ENCODE results near the gene PHC2. TPM values are rescaled to one million over a fixed set of nuclear protein-coding genes. Genes with fewer than 3 reads are reported as not detected.

Gene PHC2
- total RNA-seq, 2 experiments from 2014 or later: 43.0 to 43.7 TPM

- H3K9me3 Mint-ChIP-seq: no peaks in the 10 kb centered on the region
- POLR2A ChIA-PET: interaction anchor here (1.8 kb wide), 1 partner anchor 35 kb away, joined by 6 read pairs; no protein-coding TSS in a partner anchor
- DNase-seq (no peak), ATAC-seq (ENCODE audit: low read depth) (no peak)
- H3K4me3 Mint-ChIP-seq: no peak overlapping the region
- H3K27me3 Mint-ChIP-seq: no peaks in the 10 kb centered on the region
- peaks cover 8% of the 10 kb centered on the region for H3K36me3 Mint-ChIP-seq
- no peak overlapping the region for H3K27ac Mint-ChIP-seq
- H3K4me1 Mint-ChIP-seq: peaks cover 27% of the 10 kb centered on the region
Observed at GRCh38 chr1:33338048-33338439, 92.9 kb downstream of the PHC2 start.

DNA sequence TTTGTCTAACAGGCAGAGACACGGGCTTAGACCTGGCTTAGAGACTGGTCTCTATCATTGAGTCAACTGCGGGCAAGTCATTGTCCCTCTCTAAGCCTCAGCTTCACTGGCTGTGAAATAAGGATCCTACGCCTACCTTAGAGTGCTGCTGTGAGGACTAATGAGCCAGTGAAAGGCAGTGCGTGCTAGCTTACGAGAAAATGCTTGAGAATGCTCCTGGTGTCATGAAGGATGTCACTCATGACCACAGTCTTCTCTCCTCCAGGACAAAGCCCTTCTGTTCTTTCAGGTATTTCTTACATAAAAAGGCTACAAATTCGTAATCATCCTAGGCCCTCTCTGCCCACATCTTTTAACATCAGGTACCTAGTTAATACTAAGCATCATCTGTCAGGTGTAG, 93.5 kb downstream of the PHC2 start:
- DNase-seq: no peak
- H3K36me3 Mint-ChIP-seq: peaks cover 8% of the 10 kb centered on the region
- POLR2A ChIA-PET: no interaction called here
- no peak overlapping the region for H3K27ac Mint-ChIP-seq
- no peak overlapping the region for H3K4me3 Mint-ChIP-seq
- no peaks in the 10 kb centered on the region for H3K9me3 Mint-ChIP-seq
- no peaks in the 10 kb centered on the region for H3K27me3 Mint-ChIP-seq
- peaks cover 24% of the 10 kb centered on the region for H3K4me1 Mint-ChIP-seq
- no peak for ATAC-seq (ENCODE audit: low read depth)

- Mint-ChIP-seq H3K27me3 (no peaks in the 10 kb centered on the region), H3K9me3 (no peaks in the 10 kb centered on the region), H3K4me1 (peaks cover 24% of the 10 kb centered on the region)
Observed at GRCh38 chr1:33336580-33336979, 94.3 kb downstream of the PHC2 start.

DNA sequence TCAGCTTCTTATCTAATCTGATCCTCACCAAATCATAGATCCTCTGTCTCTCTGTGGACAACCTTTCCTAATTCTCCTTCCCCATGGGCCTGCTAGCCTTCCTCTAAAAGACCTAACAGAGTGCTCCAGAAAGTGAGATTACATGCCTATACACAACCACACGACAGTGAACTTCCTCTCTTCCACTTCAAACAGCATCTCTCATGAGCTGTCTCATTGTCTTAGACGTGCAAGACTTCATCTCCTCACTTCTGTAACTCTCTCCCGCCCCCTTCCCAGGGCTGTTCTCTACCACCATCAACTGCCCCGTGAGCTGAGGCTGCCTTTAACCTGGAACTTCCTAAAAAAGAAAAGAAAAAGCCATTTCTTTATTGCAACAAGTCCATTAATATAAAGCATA, 95.9 kb downstream of the PHC2 start:
- H3K9me3 Mint-ChIP-seq: no peaks in the 10 kb centered on the region
- H3K36me3 Mint-ChIP-seq: peaks cover 4% of the 10 kb centered on the region
- peaks cover 15% of the 10 kb centered on the region for H3K4me1 Mint-ChIP-seq
- H3K27me3 Mint-ChIP-seq: no peaks in the 10 kb centered on the region
- H3K4me3 Mint-ChIP-seq: no peak overlapping the region
- ATAC-seq (ENCODE audit: low read depth) (peak; percentile 39), DNase-seq (no peak)
- peak overlapping the region; percentile 62 for H3K27ac Mint-ChIP-seq
- POLR2A ChIA-PET: interaction anchor here (1.0 kb wide), 1 partner anchor 14 kb away, joined by 3 read pairs; no protein-coding TSS in a partner anchor

More at GRCh38 chr1:33336580-33336979, 94.3 kb downstream of the PHC2 start:
- ATAC-seq (ENCODE audit: low read depth) (no peak), DNase-seq (no peak)
- POLR2A ChIA-PET: no interaction called here
- H3K4me3 Mint-ChIP-seq: no peak overlapping the region
- H3K36me3 Mint-ChIP-seq: peaks cover 8% of the 10 kb centered on the region
- no peak overlapping the region for H3K27ac Mint-ChIP-seq

GRCh38 chr1:33334081-33334552, 96.8 kb downstream of the PHC2 start:
- POLR2A ChIA-PET: no interaction called here
- Mint-ChIP-seq H3K36me3 (peaks cover 7% of the 10 kb centered on the region), H3K27ac (no peak overlapping the region), H3K4me1 (peaks cover 15% of the 10 kb centered on the region), H3K4me3 (no peak overlapping the region), H3K27me3 (no peaks in the 10 kb centered on the region), H3K9me3 (no peaks in the 10 kb centered on the region)
- ATAC-seq (ENCODE audit: low read depth) (no peak), DNase-seq (no peak)

- peaks cover 16% of the 10 kb centered on the region for H3K36me3 Mint-ChIP-seq
- no peaks in the 10 kb centered on the region for H3K9me3 Mint-ChIP-seq
- H3K4me3 Mint-ChIP-seq: no peak overlapping the region
- no peak for ATAC-seq (ENCODE audit: low read depth)
- H3K27ac Mint-ChIP-seq: no peak overlapping the region
- no peaks in the 10 kb centered on the region for H3K27me3 Mint-ChIP-seq
- DNase-seq: no peak
- POLR2A ChIA-PET: no interaction called here
- H3K4me1 Mint-ChIP-seq: peaks cover 18% of the 10 kb centered on the region
Observed at GRCh38 chr1:33332881-33333280, 98.0 kb downstream of the PHC2 start.

- DNase-seq (no peak), ATAC-seq (ENCODE audit: low read depth) (no peak)
- H3K27me3 Mint-ChIP-seq: no peaks in the 10 kb centered on the region
- peaks cover 16% of the 10 kb centered on the region for H3K36me3 Mint-ChIP-seq
- H3K4me3 Mint-ChIP-seq: no peak overlapping the region
- peaks cover 18% of the 10 kb centered on the region for H3K4me1 Mint-ChIP-seq
- no peak overlapping the region for H3K27ac Mint-ChIP-seq
- no peaks in the 10 kb centered on the region for H3K9me3 Mint-ChIP-seq
- POLR2A ChIA-PET: no interaction called here
Observed at GRCh38 chr1:33332357-33332789, 98.5 kb downstream of the PHC2 start.

DNA sequence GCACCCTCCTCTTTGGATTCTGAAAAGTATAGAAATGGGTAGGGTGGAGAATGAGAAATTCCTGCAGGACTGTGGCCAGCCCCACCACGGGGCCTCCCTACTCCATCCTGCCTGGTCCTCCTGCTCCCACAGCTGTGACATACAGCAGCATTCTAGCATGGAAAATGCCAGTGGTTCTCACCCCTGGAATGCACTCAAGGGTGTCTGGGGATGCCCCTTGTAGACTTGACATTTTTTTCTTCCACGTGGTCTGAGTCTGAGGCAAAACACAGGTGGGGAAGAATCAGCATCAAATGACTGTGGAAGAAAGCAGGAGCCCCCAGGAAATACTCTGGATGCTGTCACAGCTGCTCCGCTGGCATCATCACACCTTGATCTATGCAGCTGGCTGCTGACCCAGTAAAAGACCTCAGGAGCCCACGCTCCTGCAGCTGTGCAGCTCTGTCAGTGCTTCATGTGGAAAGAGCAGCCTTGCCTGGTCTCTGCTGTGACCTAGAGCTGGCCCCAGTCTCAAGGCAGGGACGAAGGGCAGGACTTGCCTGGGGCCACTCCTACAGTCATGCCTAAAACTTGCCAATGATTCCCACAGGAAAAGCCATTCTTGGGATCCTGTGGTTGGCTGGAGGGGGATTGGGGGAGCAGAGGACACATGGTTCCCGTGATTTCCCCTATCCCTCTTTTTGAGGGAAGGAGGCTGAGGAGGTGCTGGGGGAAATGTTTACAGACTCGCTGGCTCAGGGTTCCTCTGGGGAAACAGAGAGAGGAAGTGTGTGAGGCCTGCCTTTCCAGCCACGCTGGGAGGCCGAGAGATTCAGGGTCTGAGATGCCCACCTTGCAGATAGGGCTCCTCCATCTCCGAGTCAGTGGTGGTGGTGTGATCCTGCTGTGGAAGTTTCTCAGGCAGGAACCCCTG, 99.2 kb downstream of the PHC2 start:
- POLR2A ChIA-PET: no interaction called here
- H3K9me3 Mint-ChIP-seq: no peaks in the 10 kb centered on the region
- DNase-seq (no peak), ATAC-seq (ENCODE audit: low read depth) (no peak)
- peak overlapping the region; percentile 12 for H3K27ac Mint-ChIP-seq
- peaks cover 16% of the 10 kb centered on the region for H3K36me3 Mint-ChIP-seq
- H3K27me3 Mint-ChIP-seq: no peaks in the 10 kb centered on the region
- no peak overlapping the region for H3K4me3 Mint-ChIP-seq
- peaks cover 19% of the 10 kb centered on the region for H3K4me1 Mint-ChIP-seq

DNA sequence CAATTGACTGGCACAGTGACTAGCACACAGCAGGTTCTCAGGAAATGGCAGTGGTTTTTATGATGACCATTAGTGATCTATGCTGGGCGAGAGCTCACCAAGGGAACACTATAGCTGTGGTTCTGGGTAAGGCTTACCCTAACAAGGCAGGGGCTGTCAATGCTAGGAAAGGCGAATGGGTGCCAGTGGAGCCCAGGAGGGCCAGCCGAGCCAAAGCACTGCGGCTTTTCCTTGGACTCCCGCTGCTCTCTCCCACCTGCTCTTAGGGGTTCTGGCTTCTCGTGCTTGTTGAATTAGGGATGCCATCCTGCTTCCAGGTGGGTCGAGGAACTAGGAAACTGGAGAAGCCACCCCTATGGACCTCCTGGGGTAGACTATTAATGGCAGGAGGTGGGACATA, 100.0 kb downstream of the PHC2 start:
- no peaks in the 10 kb centered on the region for H3K27me3 Mint-ChIP-seq
- DNase-seq: no peak
- no peaks in the 10 kb centered on the region for H3K9me3 Mint-ChIP-seq
- H3K36me3 Mint-ChIP-seq: peaks cover 18% of the 10 kb centered on the region
- no peak for ATAC-seq (ENCODE audit: low read depth)
- H3K27ac Mint-ChIP-seq: no peak overlapping the region
- POLR2A ChIA-PET: no interaction called here
- peaks cover 19% of the 10 kb centered on the region for H3K4me1 Mint-ChIP-seq
- no peak overlapping the region for H3K4me3 Mint-ChIP-seq

DNA sequence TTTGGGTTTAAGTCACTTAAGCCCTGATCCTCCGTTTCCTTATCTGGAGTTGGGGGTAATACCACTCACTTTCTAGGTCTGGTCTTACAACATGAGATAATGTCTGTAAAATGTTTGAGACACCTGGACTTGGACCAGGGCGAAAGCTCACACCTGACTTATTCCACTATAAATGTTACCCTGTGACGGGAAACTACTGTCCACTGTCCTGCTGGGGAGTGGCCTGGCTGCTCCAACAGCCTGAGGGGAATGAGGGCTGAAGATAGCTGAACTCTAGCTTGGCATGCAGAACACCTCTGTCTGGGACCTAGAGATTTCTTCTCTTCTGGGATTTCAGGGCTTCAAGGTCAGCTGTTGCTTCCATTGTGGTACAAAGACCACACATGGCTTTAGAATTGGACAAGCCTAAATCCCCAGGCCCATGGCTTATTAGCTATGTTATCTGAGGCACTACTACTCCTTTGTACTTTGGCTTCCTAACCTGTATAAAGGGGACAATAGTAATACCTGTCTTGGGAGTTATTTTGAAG, 100.5 kb downstream of the PHC2 start:
- POLR2A ChIA-PET: no interaction called here
- ATAC-seq (ENCODE audit: low read depth) (no peak), DNase-seq (no peak)
- H3K36me3 Mint-ChIP-seq: peaks cover 20% of the 10 kb centered on the region
- no peak overlapping the region for H3K4me3 Mint-ChIP-seq
- H3K27me3 Mint-ChIP-seq: no peaks in the 10 kb centered on the region
- H3K27ac Mint-ChIP-seq: no peak overlapping the region
- H3K4me1 Mint-ChIP-seq: peaks cover 17% of the 10 kb centered on the region
- no peaks in the 10 kb centered on the region for H3K9me3 Mint-ChIP-seq

GRCh38 chr1:33329600-33330305, 101.1 kb downstream of the PHC2 start:
- peaks cover 23% of the 10 kb centered on the region for H3K36me3 Mint-ChIP-seq
- H3K27ac Mint-ChIP-seq: no peak overlapping the region
- no peak for ATAC-seq (ENCODE audit: low read depth)
- peaks cover 11% of the 10 kb centered on the region for H3K4me1 Mint-ChIP-seq
- no peaks in the 10 kb centered on the region for H3K27me3 Mint-ChIP-seq
- DNase-seq: no peak
- POLR2A ChIA-PET: no interaction called here
- no peak overlapping the region for H3K4me3 Mint-ChIP-seq
- no peaks in the 10 kb centered on the region for H3K9me3 Mint-ChIP-seq

DNA sequence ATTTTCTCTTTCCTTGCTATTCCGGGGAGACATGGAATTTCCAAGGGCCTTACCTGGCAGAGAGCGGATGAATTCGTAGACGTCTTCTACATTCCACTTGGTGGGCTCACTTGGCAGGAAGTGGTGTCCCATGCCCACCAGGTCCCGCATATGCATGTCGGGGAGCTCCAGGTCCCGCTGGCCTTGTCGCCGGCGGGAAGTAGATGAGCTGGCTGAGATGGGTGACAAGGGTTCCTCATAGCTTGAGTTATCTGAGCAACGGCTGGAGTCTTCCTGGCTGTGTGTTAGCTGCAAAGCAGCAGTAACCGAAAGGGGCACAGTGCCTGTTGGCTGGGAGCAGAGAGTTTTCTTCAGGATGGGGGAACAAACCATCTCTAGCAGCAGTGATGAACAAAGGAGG, 102.1 kb downstream of the PHC2 start:
- peaks cover 21% of the 10 kb centered on the region for H3K36me3 Mint-ChIP-seq
- H3K27ac Mint-ChIP-seq: no peak overlapping the region
- no peak overlapping the region for H3K4me3 Mint-ChIP-seq
- H3K9me3 Mint-ChIP-seq: no peaks in the 10 kb centered on the region
- DNase-seq: no peak
- POLR2A ChIA-PET: no interaction called here
- ATAC-seq (ENCODE audit: low read depth): no peak
- no peaks in the 10 kb centered on the region for H3K27me3 Mint-ChIP-seq
- H3K4me1 Mint-ChIP-seq: peaks cover 9% of the 10 kb centered on the region

- POLR2A ChIA-PET: no interaction called here
- Mint-ChIP-seq H3K9me3 (no peaks in the 10 kb centered on the region), H3K27ac (no peak overlapping the region), H3K36me3 (peaks cover 22% of the 10 kb centered on the region), H3K4me3 (no peak overlapping the region), H3K4me1 (peaks cover 9% of the 10 kb centered on the region), H3K27me3 (no peaks in the 10 kb centered on the region)
- ATAC-seq (ENCODE audit: low read depth) (no peak), DNase-seq (no peak)
Observed at GRCh38 chr1:33327587-33328325, 103.1 kb downstream of the PHC2 start.
